WTC11 (cell line): ENCODE results near the gene ANO4.

Source experiments
- IRF2 ChIP-seq: sonication (generic); formaldehyde crosslinking; IDR thresholded peaks from 2 replicates; pipeline ENCODE4 v1.8.0; 2022; ENCODE audit warnings: low read depth, missing genetic modification reagents, borderline replicate concordance
- NFYB ChIP-seq: sonication (generic); formaldehyde crosslinking; conservative IDR thresholded peaks from 2 replicates; pipeline ENCODE4 v1.8.0; 2022; ENCODE audit warnings: low read depth, missing genetic modification reagents
- TEAD1 ChIP-seq: sonication (generic); formaldehyde crosslinking; IDR thresholded peaks from 2 replicates; pipeline ENCODE4 v1.8.0; 2022; ENCODE audit warnings: mild to moderate bottlenecking, missing genetic modification reagents
- TF ChIP-seq, protein P1 (sequence below): sonication (generic); formaldehyde crosslinking; IDR thresholded peaks from 2 replicates; pipeline ENCODE4 v1.8.0; 2022; ENCODE audit warnings: mild to moderate bottlenecking, missing genetic modification reagents
- TF ChIP-seq, protein P2 (sequence below): sonication (generic); formaldehyde crosslinking; IDR thresholded peaks from 2 replicates; pipeline ENCODE4 v1.8.1; 2022; ENCODE audit warnings: mild to moderate bottlenecking, moderate library complexity, missing genetic modification reagents
- TF ChIP-seq, protein P3 (sequence below): sonication (generic); formaldehyde crosslinking; IDR thresholded peaks from 2 replicates; pipeline ENCODE4 v1.8.0; 2022; ENCODE audit warnings: mild to moderate bottlenecking, missing genetic modification reagents
- TF ChIP-seq, protein P4 (sequence below): sonication (generic); formaldehyde crosslinking; IDR thresholded peaks from 2 replicates; pipeline ENCODE4 v1.8.0; 2022; ENCODE audit warnings: mild to moderate bottlenecking, missing genetic modification reagents
- TF ChIP-seq, protein P5 (sequence below): fragments of 200-600 bp; IDR thresholded peaks from 2 replicates; pipeline ENCODE4 v1.8.0; 2022; ENCODE audit warnings: antibody characterized with exemption
- TF ChIP-seq, protein P6 (sequence below): fragments of 250-450 bp; sonication (Bioruptor Pico); IDR thresholded peaks from 2 replicates; pipeline ENCODE4 v2.1.2; 2022; ENCODE audit warnings: mild to moderate bottlenecking, moderate library complexity

DNA sequence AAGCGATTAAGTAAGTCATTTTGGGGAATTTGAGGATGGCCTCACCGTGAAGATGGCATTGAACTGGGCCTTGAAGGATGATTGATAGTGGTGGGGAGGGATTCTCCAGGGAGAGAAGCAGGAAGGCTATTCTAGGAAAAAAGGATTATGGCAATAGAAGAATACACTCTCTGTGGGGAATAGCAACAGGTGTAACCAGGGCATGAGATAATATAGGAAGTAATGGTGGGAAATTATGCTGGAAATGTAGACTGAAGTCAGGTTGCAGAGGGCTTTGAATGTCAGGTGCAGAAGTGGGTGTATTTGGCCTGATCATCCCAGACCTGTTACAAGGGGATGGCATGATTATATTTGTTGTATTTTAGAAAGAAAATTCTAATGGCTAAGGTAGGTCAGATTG lies 4.6 kb upstream of the ANO4 start:
- TF ChIP-seq, protein P1, sequence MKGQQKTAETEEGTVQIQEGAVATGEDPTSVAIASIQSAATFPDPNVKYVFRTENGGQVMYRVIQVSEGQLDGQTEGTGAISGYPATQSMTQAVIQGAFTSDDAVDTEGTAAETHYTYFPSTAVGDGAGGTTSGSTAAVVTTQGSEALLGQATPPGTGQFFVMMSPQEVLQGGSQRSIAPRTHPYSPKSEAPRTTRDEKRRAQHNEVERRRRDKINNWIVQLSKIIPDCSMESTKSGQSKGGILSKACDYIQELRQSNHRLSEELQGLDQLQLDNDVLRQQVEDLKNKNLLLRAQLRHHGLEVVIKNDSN (CRISPR knock-in tag): no peak
- TF ChIP-seq, protein P2, sequence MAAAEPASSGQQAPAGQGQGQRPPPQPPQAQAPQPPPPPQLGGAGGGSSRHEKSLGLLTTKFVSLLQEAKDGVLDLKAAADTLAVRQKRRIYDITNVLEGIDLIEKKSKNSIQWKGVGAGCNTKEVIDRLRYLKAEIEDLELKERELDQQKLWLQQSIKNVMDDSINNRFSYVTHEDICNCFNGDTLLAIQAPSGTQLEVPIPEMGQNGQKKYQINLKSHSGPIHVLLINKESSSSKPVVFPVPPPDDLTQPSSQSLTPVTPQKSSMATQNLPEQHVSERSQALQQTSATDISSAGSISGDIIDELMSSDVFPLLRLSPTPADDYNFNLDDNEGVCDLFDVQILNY (CRISPR knock-in tag): no peak
- TF ChIP-seq, protein P3, sequence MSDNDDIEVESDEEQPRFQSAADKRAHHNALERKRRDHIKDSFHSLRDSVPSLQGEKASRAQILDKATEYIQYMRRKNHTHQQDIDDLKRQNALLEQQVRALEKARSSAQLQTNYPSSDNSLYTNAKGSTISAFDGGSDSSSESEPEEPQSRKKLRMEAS (CRISPR knock-in tag): no peak
- TF ChIP-seq, protein P4, sequence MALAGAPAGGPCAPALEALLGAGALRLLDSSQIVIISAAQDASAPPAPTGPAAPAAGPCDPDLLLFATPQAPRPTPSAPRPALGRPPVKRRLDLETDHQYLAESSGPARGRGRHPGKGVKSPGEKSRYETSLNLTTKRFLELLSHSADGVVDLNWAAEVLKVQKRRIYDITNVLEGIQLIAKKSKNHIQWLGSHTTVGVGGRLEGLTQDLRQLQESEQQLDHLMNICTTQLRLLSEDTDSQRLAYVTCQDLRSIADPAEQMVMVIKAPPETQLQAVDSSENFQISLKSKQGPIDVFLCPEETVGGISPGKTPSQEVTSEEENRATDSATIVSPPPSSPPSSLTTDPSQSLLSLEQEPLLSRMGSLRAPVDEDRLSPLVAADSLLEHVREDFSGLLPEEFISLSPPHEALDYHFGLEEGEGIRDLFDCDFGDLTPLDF (CRISPR knock-in tag): no peak
- TF ChIP-seq, protein P5, sequence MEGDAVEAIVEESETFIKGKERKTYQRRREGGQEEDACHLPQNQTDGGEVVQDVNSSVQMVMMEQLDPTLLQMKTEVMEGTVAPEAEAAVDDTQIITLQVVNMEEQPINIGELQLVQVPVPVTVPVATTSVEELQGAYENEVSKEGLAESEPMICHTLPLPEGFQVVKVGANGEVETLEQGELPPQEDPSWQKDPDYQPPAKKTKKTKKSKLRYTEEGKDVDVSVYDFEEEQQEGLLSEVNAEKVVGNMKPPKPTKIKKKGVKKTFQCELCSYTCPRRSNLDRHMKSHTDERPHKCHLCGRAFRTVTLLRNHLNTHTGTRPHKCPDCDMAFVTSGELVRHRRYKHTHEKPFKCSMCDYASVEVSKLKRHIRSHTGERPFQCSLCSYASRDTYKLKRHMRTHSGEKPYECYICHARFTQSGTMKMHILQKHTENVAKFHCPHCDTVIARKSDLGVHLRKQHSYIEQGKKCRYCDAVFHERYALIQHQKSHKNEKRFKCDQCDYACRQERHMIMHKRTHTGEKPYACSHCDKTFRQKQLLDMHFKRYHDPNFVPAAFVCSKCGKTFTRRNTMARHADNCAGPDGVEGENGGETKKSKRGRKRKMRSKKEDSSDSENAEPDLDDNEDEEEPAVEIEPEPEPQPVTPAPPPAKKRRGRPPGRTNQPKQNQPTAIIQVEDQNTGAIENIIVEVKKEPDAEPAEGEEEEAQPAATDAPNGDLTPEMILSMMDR: no peak
- no peak for TF ChIP-seq IRF2 (CRISPR knock-in tag)
- TF ChIP-seq, protein P6, sequence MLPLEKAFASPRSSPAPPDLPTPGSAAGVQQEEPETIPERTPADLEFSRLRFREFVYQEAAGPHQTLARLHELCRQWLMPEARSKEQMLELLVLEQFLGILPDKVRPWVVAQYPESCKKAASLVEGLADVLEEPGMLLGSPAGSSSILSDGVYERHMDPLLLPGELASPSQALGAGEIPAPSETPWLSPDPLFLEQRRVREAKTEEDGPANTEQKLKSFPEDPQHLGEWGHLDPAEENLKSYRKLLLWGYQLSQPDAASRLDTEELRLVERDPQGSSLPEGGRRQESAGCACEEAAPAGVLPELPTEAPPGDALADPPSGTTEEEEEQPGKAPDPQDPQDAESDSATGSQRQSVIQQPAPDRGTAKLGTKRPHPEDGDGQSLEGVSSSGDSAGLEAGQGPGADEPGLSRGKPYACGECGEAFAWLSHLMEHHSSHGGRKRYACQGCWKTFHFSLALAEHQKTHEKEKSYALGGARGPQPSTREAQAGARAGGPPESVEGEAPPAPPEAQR: no peak
- TF ChIP-seq TEAD1 (CRISPR knock-in tag): no peak
- TF ChIP-seq NFYB (CRISPR knock-in tag): no peak
